NCI-H446 (cell line): ENCODE results near the gene PCDHGB5.
"Not testable (repeated sequence)": the region's sequence is repeated elsewhere in the genome, so short reads cannot be mapped to it uniquely, and the experiment has no call there.

Experiments
- DNase-seq, 2 experiments: peaks; one replicate each; lab custom pipeline; 2025; lab: John Stamatoyannopoulos, UW

PCDHGB5 gene

GRCh38 chr5:141412854-141413539 lies 15.2 kb downstream of the PCDHGB5 start, which contains the start of gene PCDHGA10:
Gene PCDHGA10 (plus strand): TSS chr5:141412987. CDS start chr5:141413176, 189 bp downstream.
- peak in 1 of 2 experiments; percentile 38 for DNase-seq

- no peak for DNase-seq
Measured at GRCh38 chr5:141413540-141414069, 15.9 kb downstream of the PCDHGB5 start.

DNA sequence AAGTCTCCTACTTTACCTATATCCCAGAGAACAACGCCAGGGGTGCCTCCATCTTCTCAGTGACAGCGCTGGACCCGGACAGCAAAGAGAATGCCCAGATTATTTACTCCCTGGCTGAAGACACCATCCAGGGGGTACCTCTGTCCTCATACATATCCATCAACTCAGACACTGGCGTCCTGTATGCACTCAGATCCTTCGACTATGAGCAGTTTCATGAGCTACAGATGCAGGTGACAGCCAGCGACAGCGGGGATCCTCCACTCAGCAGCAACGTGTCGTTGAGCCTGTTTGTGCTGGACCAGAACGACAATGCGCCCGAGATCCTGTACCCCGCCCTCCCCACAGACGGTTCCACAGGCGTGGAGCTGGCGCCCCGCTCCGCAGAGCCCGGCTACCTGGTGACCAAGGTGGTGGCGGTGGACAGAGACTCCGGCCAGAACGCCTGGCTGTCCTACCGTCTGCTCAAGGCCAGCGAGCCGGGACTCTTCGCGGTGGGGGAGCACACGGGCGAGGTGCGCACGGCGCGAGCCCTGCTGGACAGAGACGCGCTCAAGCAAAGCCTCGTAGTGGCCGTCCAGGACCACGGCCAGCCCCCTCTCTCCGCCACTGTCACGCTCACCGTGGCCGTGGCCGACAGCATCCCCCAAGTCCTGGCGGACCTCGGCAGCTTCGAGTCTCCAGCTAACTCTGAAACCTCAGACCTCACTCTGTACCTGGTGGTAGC lies 17.0 kb downstream of the PCDHGB5 start:
- not testable (repeated sequence) for DNase-seq

GRCh38 chr5:141415275-141415618 lies 17.5 kb downstream of the PCDHGB5 start:
- not testable (repeated sequence) for DNase-seq

DNA sequence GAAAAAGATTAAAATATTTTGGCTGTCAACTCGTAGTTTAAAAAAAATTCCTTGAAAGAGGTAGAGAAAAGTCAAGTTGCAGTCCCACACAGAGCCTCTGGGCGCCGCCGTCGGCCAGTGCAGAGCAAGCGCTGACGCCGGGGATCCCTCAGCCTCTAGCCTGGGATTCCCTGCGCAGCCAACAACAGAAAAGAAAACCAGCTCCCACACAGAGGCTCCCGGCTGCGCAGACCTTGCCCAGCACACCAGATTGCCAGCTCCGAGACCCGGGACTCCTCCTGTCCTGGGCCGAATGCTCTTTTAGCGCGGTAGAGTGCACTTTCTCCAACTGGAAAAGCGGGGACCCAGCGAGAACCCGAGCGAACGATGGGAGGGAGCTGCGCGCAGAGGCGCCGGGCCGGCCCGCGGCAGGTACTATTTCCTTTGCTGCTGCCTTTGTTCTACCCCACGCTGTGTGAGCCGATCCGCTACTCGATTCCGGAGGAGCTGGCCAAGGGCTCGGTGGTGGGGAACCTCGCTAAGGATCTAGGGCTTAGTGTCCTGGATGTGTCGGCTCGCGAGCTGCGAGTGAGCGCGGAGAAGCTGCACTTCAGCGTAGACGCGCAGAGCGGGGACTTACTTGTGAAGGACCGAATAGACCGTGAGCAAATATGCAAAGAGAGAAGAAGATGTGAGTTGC lies 19.9 kb downstream of the PCDHGB5 start, which contains the start of gene PCDHGB7:
PCDHGB7 (plus strand) TSS at position 184 of the 679 bp plus-strand sequence; CDS start at position 367, 183 bp downstream.
- peak in 1 of 2 experiments; percentile 16 for DNase-seq

DNA sequence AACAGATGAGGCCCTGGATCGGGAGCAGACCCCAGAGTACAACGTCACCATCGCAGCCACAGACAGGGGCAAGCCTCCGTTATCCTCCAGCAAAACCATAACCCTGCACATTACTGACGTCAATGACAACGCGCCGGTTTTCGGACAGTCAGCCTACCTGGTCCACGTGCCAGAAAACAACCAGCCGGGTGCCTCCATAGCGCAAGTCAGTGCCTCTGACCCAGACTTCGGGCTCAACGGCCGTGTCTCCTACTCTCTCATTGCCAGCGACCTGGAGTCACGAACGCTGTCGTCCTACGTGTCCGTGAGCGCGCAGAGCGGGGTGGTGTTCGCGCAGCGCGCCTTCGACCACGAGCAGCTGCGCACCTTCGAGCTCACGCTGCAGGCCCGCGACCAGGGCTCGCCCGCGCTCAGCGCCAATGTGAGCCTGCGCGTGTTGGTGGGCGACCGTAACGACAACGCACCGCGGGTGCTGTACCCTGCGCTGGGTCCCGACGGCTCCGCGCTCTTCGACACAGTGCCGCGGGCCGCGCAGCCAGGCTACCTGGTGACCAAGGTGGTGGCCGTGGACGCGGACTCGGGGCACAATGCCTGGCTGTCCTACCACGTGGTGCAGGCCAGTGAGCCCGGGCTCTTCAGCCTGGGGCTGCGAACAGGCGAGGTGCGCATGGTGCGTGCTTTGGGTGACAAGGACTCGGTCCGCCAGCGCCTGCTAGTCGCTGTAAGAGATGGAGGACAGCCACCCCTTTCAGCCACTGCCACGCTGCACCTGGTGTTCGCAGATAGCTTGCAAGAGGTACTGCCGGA lies 21.5 kb downstream of the PCDHGB5 start:
- no peak for DNase-seq

GRCh38 chr5:141420855-141421488 lies 23.2 kb downstream of the PCDHGB5 start, which contains the start of gene PCDHGA11:
Gene PCDHGA11 (plus strand): TSS chr5:141421051. CDS start chr5:141421228, 177 bp downstream.
- peak in 1 of 2 experiments; percentile 37 for DNase-seq

- no peak for DNase-seq
Measured at GRCh38 chr5:141421489-141421855, 23.7 kb downstream of the PCDHGB5 start.

- DNase-seq: no peak
Measured at GRCh38 chr5:141422742-141423291, 25.1 kb downstream of the PCDHGB5 start.

DNA sequence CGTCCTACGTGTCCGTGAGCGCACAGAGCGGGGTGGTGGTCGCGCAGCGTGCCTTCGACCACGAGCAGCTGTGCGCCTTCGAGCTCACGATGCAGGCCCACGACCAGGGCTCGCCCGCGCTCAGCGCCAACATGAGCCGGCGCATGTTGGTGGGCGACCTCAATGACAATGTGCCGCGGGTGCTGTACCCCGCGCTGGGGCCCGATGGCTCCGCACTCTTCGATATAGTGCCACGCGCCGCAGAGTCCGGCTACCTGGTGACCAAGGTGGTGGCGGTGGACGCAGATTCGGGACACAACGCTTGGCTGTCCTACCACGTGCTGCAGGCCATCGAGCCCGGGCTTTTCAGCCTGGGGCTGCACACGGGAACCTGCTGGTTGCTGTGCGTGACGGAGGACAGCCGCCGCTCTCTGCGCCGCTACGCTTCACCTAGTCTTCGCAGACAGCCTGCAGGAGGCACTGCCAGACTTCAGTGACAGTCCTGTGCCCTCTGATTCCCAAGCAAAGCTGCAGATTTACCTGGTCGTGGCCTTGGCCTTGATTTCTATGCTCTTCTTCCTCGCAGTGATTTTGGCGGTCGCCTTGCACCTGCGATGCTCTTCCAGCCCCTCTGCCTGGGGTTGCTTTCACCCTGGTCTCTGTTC lies 30.2 kb downstream of the PCDHGB5 start:
- DNase-seq: no peak

DNA sequence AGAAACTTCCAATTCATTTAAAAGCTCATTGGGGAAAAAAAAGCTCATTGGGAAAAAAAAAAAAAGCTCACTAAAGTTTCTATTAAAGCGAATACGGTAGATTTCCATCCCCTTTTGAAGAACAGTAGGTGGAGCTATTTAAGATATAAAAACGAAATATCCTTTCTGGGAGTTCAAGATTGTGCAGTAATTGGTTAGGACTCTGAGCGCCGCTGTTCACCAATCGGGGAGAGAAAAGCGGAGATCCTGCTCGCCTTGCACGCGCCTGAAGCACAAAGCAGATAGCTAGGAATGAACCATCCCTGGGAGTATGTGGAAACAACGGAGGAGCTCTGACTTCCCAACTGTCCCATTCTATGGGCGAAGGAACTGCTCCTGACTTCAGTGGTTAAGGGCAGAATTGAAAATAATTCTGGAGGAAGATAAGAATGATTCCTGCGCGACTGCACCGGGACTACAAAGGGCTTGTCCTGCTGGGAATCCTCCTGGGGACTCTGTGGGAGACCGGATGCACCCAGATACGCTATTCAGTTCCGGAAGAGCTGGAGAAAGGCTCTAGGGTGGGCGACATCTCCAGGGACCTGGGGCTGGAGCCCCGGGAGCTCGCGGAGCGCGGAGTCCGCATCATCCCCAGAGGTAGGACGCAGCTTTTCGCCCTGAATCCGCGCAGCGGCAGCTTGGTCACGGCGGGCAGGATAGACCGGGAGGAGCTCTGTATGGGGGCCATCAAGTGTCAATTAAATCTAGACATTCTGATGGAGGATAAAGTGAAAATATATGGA lies 32.8 kb downstream of the PCDHGB5 start, which contains the start of gene PCDHGA12:
PCDHGA12 (plus strand) TSS at position 176 of the 782 bp plus-strand sequence; CDS start at position 429, 253 bp downstream.
- no peak for DNase-seq

DNA sequence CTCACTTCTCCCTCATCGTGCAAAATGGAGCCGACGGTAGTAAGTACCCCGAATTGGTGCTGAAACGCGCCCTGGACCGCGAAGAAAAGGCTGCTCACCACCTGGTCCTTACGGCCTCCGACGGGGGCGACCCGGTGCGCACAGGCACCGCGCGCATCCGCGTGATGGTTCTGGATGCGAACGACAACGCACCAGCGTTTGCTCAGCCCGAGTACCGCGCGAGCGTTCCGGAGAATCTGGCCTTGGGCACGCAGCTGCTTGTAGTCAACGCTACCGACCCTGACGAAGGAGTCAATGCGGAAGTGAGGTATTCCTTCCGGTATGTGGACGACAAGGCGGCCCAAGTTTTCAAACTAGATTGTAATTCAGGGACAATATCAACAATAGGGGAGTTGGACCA lies 33.5 kb downstream of the PCDHGB5 start:
- no peak for DNase-seq

- not testable (repeated sequence) for DNase-seq
Measured at GRCh38 chr5:141432308-141432707, 34.6 kb downstream of the PCDHGB5 start.

DNA sequence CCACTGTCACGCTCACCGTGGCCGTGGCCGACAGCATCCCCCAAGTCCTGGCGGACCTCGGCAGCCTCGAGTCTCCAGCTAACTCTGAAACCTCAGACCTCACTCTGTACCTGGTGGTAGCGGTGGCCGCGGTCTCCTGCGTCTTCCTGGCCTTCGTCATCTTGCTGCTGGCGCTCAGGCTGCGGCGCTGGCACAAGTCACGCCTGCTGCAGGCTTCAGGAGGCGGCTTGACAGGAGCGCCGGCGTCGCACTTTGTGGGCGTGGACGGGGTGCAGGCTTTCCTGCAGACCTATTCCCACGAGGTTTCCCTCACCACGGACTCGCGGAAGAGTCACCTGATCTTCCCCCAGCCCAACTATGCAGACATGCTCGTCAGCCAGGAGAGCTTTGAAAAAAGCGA lies 35.0 kb downstream of the PCDHGB5 start:
- DNase-seq: not testable (repeated sequence)

- DNase-seq: no peak
Measured at GRCh38 chr5:141434006-141434405, 36.3 kb downstream of the PCDHGB5 start.

DNA sequence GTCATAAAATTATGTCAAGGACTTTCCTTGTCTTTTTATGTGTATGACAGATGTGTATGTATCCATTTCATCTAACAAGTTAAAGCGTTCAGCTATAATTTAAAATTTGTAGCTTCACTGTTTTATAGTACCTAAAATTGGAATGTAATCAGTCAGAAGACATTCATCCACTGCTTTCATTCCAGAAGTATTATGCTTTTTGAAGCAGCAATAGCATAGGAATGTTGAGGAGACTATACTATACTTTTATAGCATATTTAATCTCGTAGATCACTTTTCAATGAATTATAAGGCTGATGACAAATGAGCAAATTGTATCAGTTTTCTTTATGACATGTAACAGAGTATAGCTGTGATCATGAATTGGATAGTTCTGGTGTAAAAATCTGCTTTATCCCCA lies 39.5 kb downstream of the PCDHGB5 start:
- DNase-seq: no peak

GRCh38 chr5:141439411-141440141 lies 41.8 kb downstream of the PCDHGB5 start:
- no peak for DNase-seq

DNA sequence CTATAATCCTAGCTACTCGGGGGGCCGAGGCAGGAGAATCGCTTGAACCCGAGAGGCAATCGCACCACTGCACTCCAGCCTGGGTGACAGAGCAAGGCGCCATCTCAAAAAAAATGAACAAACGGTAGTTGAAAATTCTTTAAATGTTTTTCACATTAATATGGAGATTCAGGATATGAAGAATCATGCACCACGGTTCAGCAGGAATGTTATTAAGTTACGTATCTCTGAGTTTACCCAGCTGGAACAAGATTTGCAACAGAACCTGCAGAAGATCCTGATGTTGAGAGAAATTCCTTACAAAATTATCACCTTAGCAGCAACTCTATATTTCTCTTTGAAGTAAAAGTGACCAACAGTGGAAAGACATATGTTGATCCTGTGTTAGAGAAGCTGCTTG lies 42.6 kb downstream of the PCDHGB5 start:
- no peak for DNase-seq
